Adrenal gland (tissue), 12 donors: ENCODE measurements around the gene BBS9. TPM values are rescaled to one million over a fixed set of nuclear protein-coding genes. Genes with fewer than 3 reads are reported as not detected.

Experiments used
- DNase-seq, 7 donors: peaks; one replicate each; pipeline ENCODE4 v3.0.0-alpha.2; 2019 to 2020
- H3K27ac ChIP-seq, 5 donors: fragments of 200-600 bp; sonication (generic) in 4 of 5; 1 replicate in 3 of 5; 2 replicates in 2 of 5; pipeline versions ENCODE4 v1.5.1 to v1.8.0; 2016 to 2020; ENCODE audit warnings: mild to moderate bottlenecking in 1 of 5
- H3K27me3 ChIP-seq: fragments of 200-600 bp; 2 replicates; pipeline ENCODE4 v1.8.0; 2021
- H3K36me3 ChIP-seq, 2 donors: fragments of 200-600 bp; replicated peaks in 1 of 2; 1 replicate in 1 of 2; 2 replicates in 1 of 2; pipeline versions ENCODE4 v1.5.1 to v1.8.0; 2018 to 2022
- H3K4me1 ChIP-seq, 2 donors: fragments of 200-600 bp; replicated peaks in 1 of 2; 1 replicate in 1 of 2; 2 replicates in 1 of 2; pipeline versions ENCODE4 v1.5.1 to v1.8.0; 2018 to 2021
- H3K4me3 ChIP-seq, 4 donors: fragments of 200-600 bp; sonication (generic) in 3 of 4; one replicate each; pipeline ENCODE4 v1.5.1; 2016 to 2018
- H3K9me3 ChIP-seq, 3 donors: fragments of 200-600 bp; sonication (generic) in 1 of 3; replicated peaks in 1 of 3; 1 replicate in 2 of 3; 2 replicates in 1 of 3; pipeline versions ENCODE4 v1.5.1 to v1.8.0; 2016 to 2021
- CTCF ChIP-seq, 6 experiments: fragments of 450-650 bp in 4 of 6; fragments of 200-600 bp in 2 of 6; sonication (generic) in 1 of 6; IDR thresholded peaks; 1 replicate in 5 of 6; 2 replicates in 1 of 6; pipeline versions ENCODE4 v1.5.1 to v1.8.0; 2016 to 2021; ENCODE audit warnings: antibody characterized with exemption in 6 of 6, mild to moderate bottlenecking in 2 of 6, moderate library complexity in 1 of 6
- POLR2A ChIP-seq, 2 donors: fragments of 450-650 bp; IDR thresholded peaks; one replicate each; pipeline ENCODE4 v1.6.1; 2017; ENCODE audit warnings: antibody characterized with exemption in 2 of 2, mild to moderate bottlenecking in 2 of 2, moderate library complexity in 1 of 2
- WGBS, 4 donors: extraction: QIAGEN DNeasy Blood & Tissue Kit in 2 of 4; methylation state at CpG; one replicate each; pipeline versions ENCODE4 v1.1.5 to v1.1.7; 2013 to 2017; 5-methylcytosine and 5-hydroxymethylcytosine counted together
- intact Hi-C, 2 donors: fragments of 100-400 bp; cut with DNase I; formaldehyde crosslinking; loops; one replicate each; pipeline versions ENCODE4 v1.14.1 to v1.15.0; 2022 to 2023
- polyA plus RNA-seq, 3 donors: library from polyadenylated mRNA; stranded (reverse); fragments of 200-250 nt in 2 of 3; fragments of 350-450 nt in 1 of 3; fragmentation: Illumina TruSeq in 1 of 3; extraction: RNeasy Lipid Tissue Mini Kit (QIAGEN cat#74804) in 1 of 3; gene quantifications; one replicate each; pipeline ENCODE4 v1.2.3, GENCODE V29; 2013 to 2014
- total RNA-seq, 9 donors: library from RNA; depleted of rRNA in 4 of 9; stranded (reverse); fragments of >200 nt in 4 of 9; fragments of 120-200 nt in 1 of 9; fragmentation: NEBNext Ultra II Directional in 1 of 9; extraction: Animal tissue kit (Norgen Biotek cat#: 25700) in 1 of 9; gene quantifications; one replicate each; pipeline versions ENCODE4 v1.1.0 to v1.2.4, GENCODE V29; 2013 to 2023
- donor health status: healthy with polysubstance abuse.
- donor health status: Bipolar disorder and iron deficiency.
- donor health status: DM: yes; HTN: yes; CAD: no.
- donor health status: DM: no; HTN: no; CAD: no.
- donor health status: DM: no; HTN: no; CAD: no.
- donor health status: DM: yes; HTN: yes; CAD: no.

Gene BBS9
- total and polyA plus RNA-seq, 12 donors: 5.6 to 39.4 (median 21.7) TPM

GRCh38 chr7:33581236-33581635 is 451.9 kb downstream of the BBS9 start:
- H3K4me1 ChIP-seq: no peaks in the 10 kb centered on the region
- 65 to 83% (median 75%) methylated on average over 3 of the region's 3 CpGs for WGBS, 4 donors
- no peaks in the 10 kb centered on the region for H3K36me3 ChIP-seq
- intact Hi-C loops: no loop called here
- no peaks in the 10 kb centered on the region for H3K9me3 ChIP-seq
- H3K4me3 ChIP-seq: no peak overlapping the region
- TF ChIP-seq CTCF (IDR thresholded peaks at IDR 0.05): no peak
- TF ChIP-seq POLR2A (IDR thresholded peaks at IDR 0.05): no peak
- no peaks in the 10 kb centered on the region for H3K27me3 ChIP-seq
- no peak for DNase-seq
- H3K27ac ChIP-seq: no peak overlapping the region

- TF ChIP-seq CTCF (IDR thresholded peaks at IDR 0.05) (no peak), POLR2A (IDR thresholded peaks at IDR 0.05) (no peak)
- 96 to 100% (median 99%) methylated on average over 1 of the region's 1 CpG for WGBS, 4 donors
- Histone ChIP-seq H3K4me3 (no peak overlapping the region), H3K36me3 (no peaks in the 10 kb centered on the region), H3K27me3 (no peaks in the 10 kb centered on the region), H3K4me1 (no peaks in the 10 kb centered on the region), H3K9me3 (no peaks in the 10 kb centered on the region), H3K27ac (no peak overlapping the region)
- intact Hi-C loops: no loop called here
- DNase-seq: no peak
Observed at GRCh38 chr7:33582104-33582503, 452.7 kb downstream of the BBS9 start.

- TF ChIP-seq POLR2A (IDR thresholded peaks at IDR 0.05) (no peak), CTCF (IDR thresholded peaks at IDR 0.05) (no peak)
- intact Hi-C loops: no loop called here
- no peaks in the 10 kb centered on the region for H3K36me3 ChIP-seq
Observed at GRCh38 chr7:33582533-33582932, 453.2 kb downstream of the BBS9 start.

GRCh38 chr7:33589911-33590310 is 460.5 kb downstream of the BBS9 start:
- Histone ChIP-seq H3K36me3 (no peaks in the 10 kb centered on the region), H3K27ac (no peak overlapping the region), H3K4me1 (no peaks in the 10 kb centered on the region), H3K4me3 (no peak overlapping the region), H3K27me3 (no peaks in the 10 kb centered on the region), H3K9me3 (no peaks in the 10 kb centered on the region)
- TF ChIP-seq CTCF (IDR thresholded peaks at IDR 0.05): no peak
- no peak for TF ChIP-seq POLR2A (IDR thresholded peaks at IDR 0.05)
- DNase-seq: no peak
- intact Hi-C loops: no loop called here
- 95 to 100% (median 99%) methylated on average over 2 of the region's 2 CpGs for WGBS, 4 donors

More at GRCh38 chr7:33582533-33582932, 453.2 kb downstream of the BBS9 start:
- Histone ChIP-seq H3K27ac (no peak overlapping the region), H3K27me3 (no peaks in the 10 kb centered on the region), H3K4me3 (no peak overlapping the region), H3K9me3 (no peaks in the 10 kb centered on the region), H3K4me1 (no peaks in the 10 kb centered on the region)
- no peak for DNase-seq
- 94 to 100% (median 100%) methylated on average over 1 of the region's 1 CpG for WGBS, 4 donors
